ENCODE measurements around the gene SAPCD2. TPM values are rescaled to one million over a fixed set of nuclear protein-coding genes. Genes with fewer than 3 reads are reported as not detected.

SAPCD2 gene
- total RNA-seq, 1 experiment from 2014 or later, result 30.6 TPM

DNA sequence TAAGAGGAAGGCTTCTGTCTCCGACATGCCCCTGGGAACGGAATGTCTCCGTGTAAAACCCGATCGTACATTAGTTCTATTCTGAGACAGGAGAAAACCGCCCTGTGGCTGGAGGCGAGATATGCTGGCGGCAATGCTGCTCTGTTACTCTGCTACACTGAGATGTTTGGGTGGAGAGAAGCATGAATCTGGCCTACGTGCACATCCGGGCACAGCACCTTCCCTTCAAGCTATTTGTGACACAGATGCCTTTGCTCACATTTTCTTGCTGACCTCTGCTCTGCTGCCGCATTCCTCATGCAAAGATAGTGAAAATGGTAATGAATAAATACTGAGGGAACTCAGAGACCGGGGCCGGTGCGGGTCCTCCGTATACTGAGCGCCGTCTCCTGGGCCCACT is 46.4 kb upstream of the SAPCD2 start:
- Histone ChIP-seq H3K4me3 (ENCODE audit: low read depth, low read length, poor library complexity, severe bottlenecking) (no peak overlapping the region), H3K4me1 (ENCODE audit: insufficient read depth, low read length, poor library complexity, severe bottlenecking) (peaks cover 7% of the 10 kb centered on the region), H3K27ac (ENCODE audit: low read depth, low read length, poor library complexity, severe bottlenecking) (no peak overlapping the region), H3K36me3 (ENCODE audit: insufficient read depth, low read length, poor library complexity, severe bottlenecking) (peaks cover 15% of the 10 kb centered on the region), H3K9me3 (ENCODE audit: low read depth, low read length, poor library complexity, severe bottlenecking) (no peaks in the 10 kb centered on the region), H3K27me3 (replicated peaks; ENCODE audit: insufficient read depth, low read depth, low read length, poor library complexity) (no peaks in the 10 kb centered on the region)
- TF ChIP-seq, protein P1, sequence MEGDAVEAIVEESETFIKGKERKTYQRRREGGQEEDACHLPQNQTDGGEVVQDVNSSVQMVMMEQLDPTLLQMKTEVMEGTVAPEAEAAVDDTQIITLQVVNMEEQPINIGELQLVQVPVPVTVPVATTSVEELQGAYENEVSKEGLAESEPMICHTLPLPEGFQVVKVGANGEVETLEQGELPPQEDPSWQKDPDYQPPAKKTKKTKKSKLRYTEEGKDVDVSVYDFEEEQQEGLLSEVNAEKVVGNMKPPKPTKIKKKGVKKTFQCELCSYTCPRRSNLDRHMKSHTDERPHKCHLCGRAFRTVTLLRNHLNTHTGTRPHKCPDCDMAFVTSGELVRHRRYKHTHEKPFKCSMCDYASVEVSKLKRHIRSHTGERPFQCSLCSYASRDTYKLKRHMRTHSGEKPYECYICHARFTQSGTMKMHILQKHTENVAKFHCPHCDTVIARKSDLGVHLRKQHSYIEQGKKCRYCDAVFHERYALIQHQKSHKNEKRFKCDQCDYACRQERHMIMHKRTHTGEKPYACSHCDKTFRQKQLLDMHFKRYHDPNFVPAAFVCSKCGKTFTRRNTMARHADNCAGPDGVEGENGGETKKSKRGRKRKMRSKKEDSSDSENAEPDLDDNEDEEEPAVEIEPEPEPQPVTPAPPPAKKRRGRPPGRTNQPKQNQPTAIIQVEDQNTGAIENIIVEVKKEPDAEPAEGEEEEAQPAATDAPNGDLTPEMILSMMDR (conservative IDR thresholded peaks at IDR 0.05; ENCODE audit: low read depth, low read length), result no peak
- TF ChIP-seq EZH2 (IDR thresholded peaks at IDR 0.05; ENCODE audit: borderline replicate concordance, low read depth, low read length, poor library complexity, severe bottlenecking), result no peak
- DNase-seq (ENCODE audit: low spot score), result no peak
- BruUV-seq (replicated peaks), result no TSS peak
- intact Hi-C loops (cut with micrococcal nuclease; ENCODE audit: unreplicated experiment), result loop anchor here (5.0 kb wide), 1 partner anchor 69 kb away; the partner anchor contains the start of gene NPDC1
- ChIA-PET POLR2A (ENCODE audit: low non-redundant PET) (no interaction called here), CTCF (no interaction called here)

DNA sequence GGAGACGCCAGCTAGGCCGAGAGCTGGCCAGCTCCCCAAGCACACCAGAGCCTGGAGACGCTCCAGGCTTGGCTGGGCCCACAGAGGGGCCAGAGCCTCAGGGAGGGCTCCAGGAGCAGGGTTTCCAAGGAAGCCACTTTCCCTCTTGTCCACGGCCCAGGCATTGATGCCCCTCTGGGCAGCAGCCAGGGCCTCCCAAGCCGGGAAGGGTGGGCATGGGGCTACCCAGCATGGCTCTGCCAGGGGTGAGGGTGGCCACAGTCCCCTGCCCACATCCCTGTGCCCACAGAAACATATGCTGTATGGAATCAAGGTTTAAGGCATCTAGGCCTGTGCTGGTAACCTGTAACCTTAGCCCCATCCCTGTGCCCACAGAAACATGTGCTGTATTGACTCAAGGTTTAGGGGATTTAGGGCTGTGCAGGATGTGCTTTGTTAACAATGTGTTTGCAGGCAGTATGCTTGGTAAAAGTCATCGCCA is 45.7 kb upstream of the SAPCD2 start:
- H3K4me1 ChIP-seq (ENCODE audit: insufficient read depth, low read length, poor library complexity, severe bottlenecking), result peaks cover 7% of the 10 kb centered on the region
- ChIA-PET POLR2A (ENCODE audit: low non-redundant PET) (no interaction called here), CTCF (no interaction called here)
- intact Hi-C loops (cut with micrococcal nuclease; ENCODE audit: unreplicated experiment), result loop anchor here (5.0 kb wide), 1 partner anchor 69 kb away; the partner anchor contains the start of gene NPDC1
- peaks cover 16% of the 10 kb centered on the region for H3K36me3 ChIP-seq (ENCODE audit: insufficient read depth, low read length, poor library complexity, severe bottlenecking)
- H3K27ac ChIP-seq (ENCODE audit: low read depth, low read length, poor library complexity, severe bottlenecking), result no peak overlapping the region
- no peak for TF ChIP-seq EZH2 (IDR thresholded peaks at IDR 0.05; ENCODE audit: borderline replicate concordance, low read depth, low read length, poor library complexity, severe bottlenecking)
- no peak overlapping the region for H3K4me3 ChIP-seq (ENCODE audit: low read depth, low read length, poor library complexity, severe bottlenecking)
- no peak for DNase-seq (ENCODE audit: low spot score)
- BruUV-seq (replicated peaks), result no TSS peak
- H3K27me3 ChIP-seq (replicated peaks; ENCODE audit: insufficient read depth, low read depth, low read length, poor library complexity), result no peaks in the 10 kb centered on the region
- H3K9me3 ChIP-seq (ENCODE audit: low read depth, low read length, poor library complexity, severe bottlenecking), result no peaks in the 10 kb centered on the region

DNA sequence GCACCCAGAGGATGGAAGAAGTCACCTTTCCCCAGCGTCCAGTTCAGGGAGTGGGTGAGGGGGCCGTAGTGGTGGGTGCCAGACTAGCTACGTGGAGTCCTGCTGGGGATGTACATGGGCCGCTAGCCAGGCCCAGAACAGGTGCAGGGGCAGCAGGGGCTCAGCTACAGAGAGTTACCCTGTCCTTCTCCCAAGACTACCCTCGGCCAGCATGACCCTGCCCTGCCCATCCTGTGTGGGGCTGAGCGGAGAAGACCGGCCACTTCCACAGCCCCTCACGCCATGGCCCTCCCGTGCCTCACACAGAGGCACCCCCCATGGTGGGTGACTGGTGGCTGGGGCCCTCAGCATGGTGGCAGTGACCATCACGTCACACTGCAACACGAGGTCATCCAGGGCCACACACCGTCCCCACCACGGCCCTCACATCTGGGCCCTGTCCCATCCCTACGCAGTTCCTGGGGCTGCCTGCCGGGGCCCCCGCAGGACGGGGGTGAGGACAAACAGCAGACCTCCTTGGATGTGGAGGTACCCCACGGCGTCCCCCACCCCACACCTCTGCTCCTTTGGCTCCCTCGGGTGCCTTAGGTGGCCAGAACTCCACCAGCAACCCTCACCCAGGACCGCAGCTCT is 45.2 kb upstream of the SAPCD2 start:
- Histone ChIP-seq H3K36me3 (ENCODE audit: insufficient read depth, low read length, poor library complexity, severe bottlenecking) (peaks cover 16% of the 10 kb centered on the region), H3K4me3 (ENCODE audit: low read depth, low read length, poor library complexity, severe bottlenecking) (no peak overlapping the region), H3K4me1 (ENCODE audit: insufficient read depth, low read length, poor library complexity, severe bottlenecking) (peaks cover 7% of the 10 kb centered on the region), H3K27me3 (replicated peaks; ENCODE audit: insufficient read depth, low read depth, low read length, poor library complexity) (no peaks in the 10 kb centered on the region), H3K9me3 (ENCODE audit: low read depth, low read length, poor library complexity, severe bottlenecking) (no peaks in the 10 kb centered on the region), H3K27ac (ENCODE audit: low read depth, low read length, poor library complexity, severe bottlenecking) (no peak overlapping the region)
- DNase-seq (ENCODE audit: low spot score), result no peak
- ChIA-PET CTCF (no interaction called here), POLR2A (ENCODE audit: low non-redundant PET) (no interaction called here)
- intact Hi-C loops (cut with micrococcal nuclease; ENCODE audit: unreplicated experiment), result loop anchor here (5.0 kb wide), 1 partner anchor 68 kb away; the partner anchor contains the start of gene NPDC1
- no peak for TF ChIP-seq EZH2 (IDR thresholded peaks at IDR 0.05; ENCODE audit: borderline replicate concordance, low read depth, low read length, poor library complexity, severe bottlenecking)
- TF ChIP-seq, protein P1 (conservative IDR thresholded peaks at IDR 0.05; ENCODE audit: low read depth, low read length), result no peak
- no TSS peak for BruUV-seq (replicated peaks)
